Measurements from ENCODE around the gene TSSC4. TPM values are rescaled to one million over a fixed set of nuclear protein-coding genes. Genes with fewer than 3 reads are reported as not detected.

Gene TSSC4
- total RNA-seq, 1 experiment from 2014 or later, result 47.1 TPM

DNA sequence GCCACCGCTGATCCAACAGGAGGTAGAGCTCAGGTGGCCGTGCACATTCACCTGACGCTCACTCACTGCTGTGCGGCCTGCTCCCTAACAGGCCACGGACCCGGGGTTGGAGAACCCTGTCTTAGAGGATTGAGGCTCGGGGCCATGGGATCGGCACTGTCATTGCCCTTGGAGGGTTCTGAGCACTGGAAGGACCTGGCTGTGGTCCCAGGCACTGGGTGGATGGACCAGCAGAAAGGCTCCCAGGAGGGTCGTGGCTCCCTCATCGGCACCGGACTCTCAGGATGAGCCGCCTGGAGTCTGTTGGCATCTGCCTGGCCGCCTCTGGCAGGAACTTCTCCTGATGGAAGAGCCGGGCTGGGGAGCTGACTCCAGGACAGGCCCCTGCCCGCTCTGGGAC is 50.8 kb downstream of the TSSC4 start:
- Histone ChIP-seq H3K27me3 (ENCODE audit: insufficient read depth, low read length) (no peaks in the 10 kb centered on the region), H3K4me1 (ENCODE audit: control insufficient read depth in 1 of 2, insufficient read depth in 2 of 2, low read length in 2 of 2) (peaks cover under 1% of the 10 kb centered on the region in 2 experiments; a peak in 2 of 4 replicates), H3K4me2 (ENCODE audit: low read length) (no peak overlapping the region), H4K20me1 (ENCODE audit: insufficient read depth) (no peaks in the 10 kb centered on the region), H2AFZ (ENCODE audit: low read depth, low read length, poor library complexity, severe bottlenecking) (no peak overlapping the region), H3K9me3 (ENCODE audit: control insufficient read depth in 1 of 2, insufficient read depth in 1 of 2, low read depth in 1 of 2, low read length in 2 of 2) (no peaks in the 10 kb centered on the region), H3K36me3 (ENCODE audit: control insufficient read depth in 1 of 2, insufficient read depth in 2 of 2, low read length in 2 of 2) (no peaks in the 10 kb centered on the region), H3K9me2 (ENCODE audit: insufficient read depth) (no peaks in the 10 kb centered on the region), H3K79me2 (ENCODE audit: insufficient read depth, low read length) (no peaks in the 10 kb centered on the region), H3K4me3 (replicated peaks in 1 of 2; ENCODE audit: low read depth in 1 of 2, low read length in 2 of 2) (no peak overlapping the region), H3K27ac (ENCODE audit: low read depth, low read length) (no peak overlapping the region), H3K9ac (ENCODE audit: low read length) (no peak overlapping the region)
- CTCF ChIA-PET, result no interaction called here
- no peak for DNase-seq (ENCODE audit: low read depth, low spot score)
- intact Hi-C loops (cut with micrococcal nuclease), result no loop called here
- RAD21 ChIA-PET (ENCODE audit: low non-redundant PET in 1 of 2, low total read pairs in 2 of 2, uncharacterized antibody in 2 of 2, unreplicated experiment in 2 of 2), result no interaction called here
- BruUV-seq (replicated peaks), result no TSS peak
- ATAC-seq, result no peak
- POLR2A ChIA-PET, result no interaction called here
- TF ChIP-seq, protein P1, sequence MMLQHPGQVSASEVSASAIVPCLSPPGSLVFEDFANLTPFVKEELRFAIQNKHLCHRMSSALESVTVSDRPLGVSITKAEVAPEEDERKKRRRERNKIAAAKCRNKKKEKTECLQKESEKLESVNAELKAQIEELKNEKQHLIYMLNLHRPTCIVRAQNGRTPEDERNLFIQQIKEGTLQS (IDR thresholded peaks at IDR 0.05), result no peak
- TF ChIP-seq, protein P2, sequence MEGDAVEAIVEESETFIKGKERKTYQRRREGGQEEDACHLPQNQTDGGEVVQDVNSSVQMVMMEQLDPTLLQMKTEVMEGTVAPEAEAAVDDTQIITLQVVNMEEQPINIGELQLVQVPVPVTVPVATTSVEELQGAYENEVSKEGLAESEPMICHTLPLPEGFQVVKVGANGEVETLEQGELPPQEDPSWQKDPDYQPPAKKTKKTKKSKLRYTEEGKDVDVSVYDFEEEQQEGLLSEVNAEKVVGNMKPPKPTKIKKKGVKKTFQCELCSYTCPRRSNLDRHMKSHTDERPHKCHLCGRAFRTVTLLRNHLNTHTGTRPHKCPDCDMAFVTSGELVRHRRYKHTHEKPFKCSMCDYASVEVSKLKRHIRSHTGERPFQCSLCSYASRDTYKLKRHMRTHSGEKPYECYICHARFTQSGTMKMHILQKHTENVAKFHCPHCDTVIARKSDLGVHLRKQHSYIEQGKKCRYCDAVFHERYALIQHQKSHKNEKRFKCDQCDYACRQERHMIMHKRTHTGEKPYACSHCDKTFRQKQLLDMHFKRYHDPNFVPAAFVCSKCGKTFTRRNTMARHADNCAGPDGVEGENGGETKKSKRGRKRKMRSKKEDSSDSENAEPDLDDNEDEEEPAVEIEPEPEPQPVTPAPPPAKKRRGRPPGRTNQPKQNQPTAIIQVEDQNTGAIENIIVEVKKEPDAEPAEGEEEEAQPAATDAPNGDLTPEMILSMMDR (IDR thresholded peaks at IDR 0.05 in 2 of 3, conservative IDR thresholded peaks at IDR 0.05 in 1 of 3; ENCODE audit: borderline replicate concordance in 1 of 3, insufficient read depth in 1 of 3, low read depth in 2 of 3, low read length in 2 of 3), result no peak
- TF ChIP-seq FOSL1 (IDR thresholded peaks at IDR 0.05; ENCODE audit: low read depth), result no peak
- TF ChIP-seq YY1 (IDR thresholded peaks at IDR 0.05; ENCODE audit: extremely low read depth, insufficient replicate concordance, low read depth, low read length), result no peak
- TF ChIP-seq EZH2 (IDR thresholded peaks at IDR 0.05), result no peak
- TF ChIP-seq, protein P3, sequence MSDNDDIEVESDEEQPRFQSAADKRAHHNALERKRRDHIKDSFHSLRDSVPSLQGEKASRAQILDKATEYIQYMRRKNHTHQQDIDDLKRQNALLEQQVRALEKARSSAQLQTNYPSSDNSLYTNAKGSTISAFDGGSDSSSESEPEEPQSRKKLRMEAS (IDR thresholded peaks at IDR 0.05), result no peak
- TF ChIP-seq ZFX (IDR thresholded peaks at IDR 0.05), result no peak

DNA sequence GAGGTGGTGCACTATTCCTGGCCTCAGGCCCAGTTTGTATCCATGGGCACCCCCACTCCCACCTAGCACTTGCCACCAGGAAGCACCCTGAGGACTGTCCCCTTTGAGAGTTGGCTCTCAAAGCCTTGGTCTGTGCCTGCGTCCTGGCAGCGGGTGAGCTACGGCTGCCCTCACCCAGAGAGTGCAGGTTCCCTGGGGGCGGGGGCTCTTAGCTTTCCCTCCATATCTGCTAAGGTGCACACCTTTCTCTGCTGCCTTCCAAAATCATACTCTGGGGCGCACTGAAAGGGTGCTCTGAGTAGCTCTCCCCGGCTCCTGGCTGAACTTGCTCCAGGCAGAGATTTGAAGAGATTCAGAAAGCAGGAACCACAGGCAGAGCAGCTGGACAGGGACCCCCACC is 51.4 kb downstream of the TSSC4 start:
- ChIA-PET RAD21 (ENCODE audit: low non-redundant PET in 1 of 2, low total read pairs in 2 of 2, uncharacterized antibody in 2 of 2, unreplicated experiment in 2 of 2) (interaction anchor here in 1 of 2 experiments (0.6 kb wide), 1 partner anchor 10 kb away, joined by 5 read pairs; no protein-coding TSS in a partner anchor), CTCF (no interaction called here), POLR2A (no interaction called here)
- Histone ChIP-seq H3K4me2 (ENCODE audit: low read length) (no peak overlapping the region), H3K9ac (ENCODE audit: low read length) (no peak overlapping the region), H3K36me3 (ENCODE audit: control insufficient read depth in 1 of 2, insufficient read depth in 2 of 2, low read length in 2 of 2) (no peaks in the 10 kb centered on the region), H3K27me3 (ENCODE audit: insufficient read depth, low read length) (no peaks in the 10 kb centered on the region), H2AFZ (ENCODE audit: low read depth, low read length, poor library complexity, severe bottlenecking) (no peak overlapping the region), H3K79me2 (ENCODE audit: insufficient read depth, low read length) (no peaks in the 10 kb centered on the region), H3K9me2 (ENCODE audit: insufficient read depth) (no peaks in the 10 kb centered on the region), H3K9me3 (ENCODE audit: control insufficient read depth in 1 of 2, insufficient read depth in 1 of 2, low read depth in 1 of 2, low read length in 2 of 2) (no peaks in the 10 kb centered on the region), H3K4me3 (replicated peaks in 1 of 2; ENCODE audit: low read depth in 1 of 2, low read length in 2 of 2) (no peak overlapping the region), H4K20me1 (ENCODE audit: insufficient read depth) (no peaks in the 10 kb centered on the region), H3K27ac (ENCODE audit: low read depth, low read length) (no peak overlapping the region), H3K4me1 (ENCODE audit: control insufficient read depth in 1 of 2, insufficient read depth in 2 of 2, low read length in 2 of 2) (no peaks in the 10 kb centered on the region)
- no peak for ATAC-seq
- no TSS peak for BruUV-seq (replicated peaks)
- TF ChIP-seq CBX3 (IDR thresholded peaks at IDR 0.05; ENCODE audit: low read depth) (no peak), CEBPB (IDR thresholded peaks at IDR 0.05; ENCODE audit: low read depth) (no peak)
- no peak for DNase-seq (ENCODE audit: low read depth, low spot score)
- intact Hi-C loops (cut with micrococcal nuclease), result no loop called here

All from HCT116 (cell line).